ENCODE results near the gene SULT1A3. TPM values are rescaled to one million over a fixed set of nuclear protein-coding genes. Genes with fewer than 3 reads are reported as not detected.

The SULT1A3 gene
- 1.7 and 2.8 TPM in 2 replicates for total RNA-seq

DNA sequence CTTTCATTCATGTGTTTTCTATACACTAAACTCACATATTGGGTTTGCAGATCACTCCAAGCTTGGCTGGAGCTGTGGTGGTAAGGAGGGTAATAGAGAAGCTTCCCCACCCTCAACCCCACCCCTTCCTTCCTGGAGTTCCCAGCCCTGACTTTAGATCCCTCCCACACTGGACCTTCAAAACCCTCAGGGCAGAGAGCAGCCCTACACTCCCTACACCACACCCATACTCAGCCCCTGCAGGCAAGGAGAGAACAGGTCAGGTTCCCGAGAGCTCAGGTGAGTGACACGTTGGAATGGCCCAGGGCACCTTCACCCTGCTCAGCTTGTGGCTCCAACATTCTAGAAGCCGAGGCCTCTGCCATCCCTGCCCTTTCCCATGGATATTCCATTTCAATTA is at the start of gene SULT1A3:
Gene SULT1A3 (plus strand): TSS at position 207 of the 400 bp plus-strand sequence. CDS start 1,474 bp downstream, outside the sequence.

DNA sequence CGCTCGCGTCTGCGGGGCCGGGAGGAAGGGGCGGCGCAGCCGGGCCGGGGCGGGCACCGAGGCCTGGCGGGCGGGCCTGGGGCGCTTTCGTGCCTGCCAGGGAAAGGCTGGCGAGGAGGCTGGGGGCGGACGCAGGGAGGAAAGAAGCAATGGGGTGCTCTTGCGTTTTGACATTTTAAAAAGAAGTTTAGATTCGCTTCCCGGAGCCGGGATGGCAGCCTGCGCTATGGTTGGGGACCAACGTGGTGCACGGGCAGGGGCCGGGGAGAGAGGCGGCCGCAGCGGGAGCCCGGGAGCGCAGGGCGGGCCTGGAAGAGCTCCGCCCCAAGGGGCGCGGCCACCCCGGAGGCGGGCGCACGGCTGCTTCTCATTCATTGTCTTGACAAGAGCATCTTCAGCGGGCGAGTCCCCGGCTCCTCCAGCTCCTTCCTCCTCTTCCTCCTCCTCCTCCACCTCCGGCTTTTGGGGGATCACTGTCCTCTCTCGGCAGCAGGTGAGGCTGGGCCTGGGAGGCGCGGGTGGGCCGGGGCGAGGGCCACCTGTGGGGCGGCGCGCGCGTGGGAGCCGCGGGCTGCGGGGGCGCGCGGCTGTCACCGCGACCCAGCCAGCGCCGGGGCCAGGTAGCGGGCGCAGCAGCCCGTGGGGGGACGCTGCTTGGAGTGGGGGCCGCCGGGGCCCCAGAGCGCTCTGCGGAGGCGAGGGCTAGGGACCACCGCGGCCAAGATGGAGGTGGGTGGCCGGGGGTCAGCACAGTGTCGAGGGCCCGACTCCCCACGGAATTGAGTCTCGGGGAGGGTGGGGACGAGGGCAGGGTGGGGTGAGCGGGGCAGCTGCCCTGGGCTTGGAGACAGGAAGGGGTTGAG is 15.6 kb upstream of the SULT1A3 start, which contains the start of gene CORO1A:
Gene CORO1A (plus strand): TSS at position 370 of the 863 bp plus-strand sequence. CDS start 1,608 bp downstream, outside the sequence.

DNA sequence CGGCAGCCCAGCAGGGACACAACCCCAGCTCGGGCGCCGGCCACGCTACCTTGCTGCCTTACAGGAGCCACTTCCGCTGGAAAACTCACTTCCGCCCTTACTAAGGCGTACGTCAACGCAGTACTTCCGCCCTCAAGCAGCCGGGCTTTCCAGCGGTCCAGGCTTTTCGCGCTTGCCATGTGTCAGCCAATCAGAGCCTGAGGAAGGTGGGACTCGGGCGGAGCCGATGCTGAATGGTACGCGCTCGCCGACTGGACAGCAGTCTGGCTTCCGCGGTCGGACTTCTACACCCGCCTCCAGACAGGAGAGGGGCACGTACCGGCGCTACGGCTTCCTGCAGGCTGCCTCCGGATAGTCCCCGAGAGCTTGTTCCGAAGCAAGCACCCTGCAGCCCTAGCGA is 5.4 kb upstream of the SULT1A3 start, which contains the start of the genes BOLA2B and SLX1A:
Gene BOLA2B (minus strand): TSS at position 52 of the 400 bp plus-strand sequence. CDS start 71 bp downstream, outside the sequence.
Gene SLX1A (plus strand): TSS at position 261 of the 400 bp plus-strand sequence. CDS start 210 bp downstream, outside the sequence.

DNA sequence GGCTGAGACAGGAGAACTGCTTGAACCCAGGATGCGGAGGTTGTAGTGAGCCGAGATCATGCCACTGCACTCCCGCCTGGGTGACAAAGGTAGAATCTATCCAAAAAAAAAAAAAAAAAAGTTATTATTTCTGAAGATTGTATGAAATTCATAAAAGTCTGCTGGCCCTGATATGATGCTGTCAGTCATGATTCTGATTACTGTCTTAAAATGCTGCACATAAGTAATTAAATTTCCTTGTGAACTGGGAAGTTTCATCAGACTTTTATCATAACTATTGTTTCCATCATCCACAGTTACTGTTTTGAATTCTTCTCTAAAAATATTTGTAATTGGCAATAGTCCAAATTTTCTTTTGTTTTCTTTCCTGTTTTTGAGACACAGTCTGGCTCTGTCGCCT is 49.3 kb downstream of the SULT1A3 start, which contains the start of gene NPIPB13:
Gene NPIPB13 (minus strand): TSS at position 101 of the 400 bp plus-strand sequence. CDS start 2,906 bp downstream, outside the sequence.

Other genes with a start within 250 kb of the SULT1A3 start
- gene TMEM219, start 237.2 kb upstream of the SULT1A3 start, total RNA-seq: 61.0 and 61.1 TPM in 2 replicates
- gene TAOK2, start 225.4 kb upstream of the SULT1A3 start, total RNA-seq: 97.0 TPM in 2 replicates
- gene HIRIP3, start 203.6 kb upstream of the SULT1A3 start, total RNA-seq: 4.9 and 6.4 TPM in 2 replicates
- 17.3 and 18.3 TPM in 2 replicates for gene INO80E, start 203.0 kb upstream of the SULT1A3 start, total RNA-seq
- 0.09 and 0.38 TPM in 2 replicates for gene DOC2A, start 188.2 kb upstream of the SULT1A3 start, total RNA-seq
- not detected in 2 replicates for gene C16orf92, start 176.1 kb upstream of the SULT1A3 start, total RNA-seq
- gene TLCD3B, start 168.0 kb upstream of the SULT1A3 start, total RNA-seq: 0.09 TPM in 2 replicates
- gene ALDOA, start 133.5 kb upstream of the SULT1A3 start, total RNA-seq: 358 and 754 TPM in 2 replicates
- 221 and 246 TPM in 2 replicates for gene PPP4C, start 123.3 kb upstream of the SULT1A3 start, total RNA-seq
- gene TBX6, start 107.3 kb upstream of the SULT1A3 start, total RNA-seq: 0.09 and 0.19 TPM in 2 replicates
- 6.2 and 9.3 TPM in 2 replicates for gene YPEL3, start 103.0 kb upstream of the SULT1A3 start, total RNA-seq
- gene GDPD3, start 85.7 kb upstream of the SULT1A3 start, total RNA-seq: 0.81 and 1.3 TPM in 2 replicates
- 25.6 and 28.0 TPM in 2 replicates for gene MAPK3, start 76.0 kb upstream of the SULT1A3 start, total RNA-seq
- gene CORO1A, start 15.7 kb upstream of the SULT1A3 start, total RNA-seq: 0.75 and 2.7 TPM in 2 replicates
- 39.0 and 39.6 TPM in 2 replicates for gene BOLA2B, start 5.6 kb upstream of the SULT1A3 start, total RNA-seq
- 39.4 and 46.1 TPM in 2 replicates for gene SLX1A, start 5.4 kb upstream of the SULT1A3 start, total RNA-seq
- 0.94 and 1.3 TPM in 2 replicates for gene NPIPB13, start 49.2 kb downstream of the SULT1A3 start, total RNA-seq
- 35.4 and 35.5 TPM in 2 replicates for gene CD2BP2, start 156.1 kb downstream of the SULT1A3 start, total RNA-seq
- 30.8 and 34.5 TPM in 2 replicates for gene TBC1D10B, start 171.2 kb downstream of the SULT1A3 start, total RNA-seq
- gene MYL11, start 175.5 kb downstream of the SULT1A3 start, total RNA-seq: not detected in 2 replicates
- gene SEPTIN1, start 183.3 kb downstream of the SULT1A3 start, total RNA-seq: 0.09 TPM in 1 of 2 replicates, not detected in the other
- gene ZNF48, start 196.2 kb downstream of the SULT1A3 start, total RNA-seq: 13.3 and 21.8 TPM in 2 replicates
- 7.9 and 9.9 TPM in 2 replicates for gene ZNF771, start 208.4 kb downstream of the SULT1A3 start, total RNA-seq
- gene DCTPP1, start 230.8 kb downstream of the SULT1A3 start, total RNA-seq: 20.4 and 35.1 TPM in 2 replicates
- 13.6 and 13.8 TPM in 2 replicates for gene SEPHS2, start 246.6 kb downstream of the SULT1A3 start, total RNA-seq